HG02973 (cell line): ENCODE measurements around the gene GPR62.
"Not testable (repeated sequence)": the region's sequence is repeated elsewhere in the genome, so short reads cannot be mapped to it uniquely, and the experiment has no call there.

Experiments used
- ATAC-seq: cut with Tn5 transposase; IDR thresholded peaks from one replicate; pipeline ENCODE4 v1.9.1; 2021; ENCODE audit warnings: moderate library complexity; ENCODE audit not compliant: unreplicated experiment

Gene GPR62

DNA sequence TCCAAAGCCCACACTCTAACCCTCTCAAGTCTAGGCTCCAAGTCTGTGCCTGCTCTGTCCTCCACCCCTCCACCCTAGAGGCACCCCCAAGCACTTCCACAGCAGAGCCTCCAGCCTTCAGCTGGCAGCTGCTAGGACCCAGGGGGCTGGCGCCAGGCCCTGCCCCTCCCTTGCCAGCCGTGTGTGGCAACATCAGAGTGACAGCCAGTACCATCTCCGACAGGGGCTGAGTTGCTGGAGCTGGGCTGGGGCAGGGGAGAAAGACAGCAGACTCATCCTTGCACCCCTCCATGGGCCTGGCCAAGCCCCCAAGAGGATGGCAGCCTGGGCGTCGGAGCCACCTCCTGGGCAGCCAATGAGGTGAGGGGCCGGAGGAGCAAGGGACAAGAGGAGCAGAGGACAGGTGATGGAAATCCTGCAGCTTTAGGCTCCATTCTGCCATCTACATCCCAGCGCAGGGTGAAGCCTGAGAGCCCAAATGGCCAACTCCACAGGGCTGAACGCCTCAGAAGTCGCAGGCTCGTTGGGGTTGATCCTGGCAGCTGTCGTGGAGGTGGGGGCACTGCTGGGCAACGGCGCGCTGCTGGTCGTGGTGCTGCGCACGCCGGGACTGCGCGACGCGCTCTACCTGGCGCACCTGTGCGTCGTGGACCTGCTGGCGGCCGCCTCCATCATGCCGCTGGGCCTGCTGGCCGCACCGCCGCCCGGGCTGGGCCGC lies at the start of gene GPR62:
GPR62 (plus strand) TSS at position 207 of the 718 bp plus-strand sequence; CDS start at position 479, 272 bp downstream.
- no peak for ATAC-seq

DNA sequence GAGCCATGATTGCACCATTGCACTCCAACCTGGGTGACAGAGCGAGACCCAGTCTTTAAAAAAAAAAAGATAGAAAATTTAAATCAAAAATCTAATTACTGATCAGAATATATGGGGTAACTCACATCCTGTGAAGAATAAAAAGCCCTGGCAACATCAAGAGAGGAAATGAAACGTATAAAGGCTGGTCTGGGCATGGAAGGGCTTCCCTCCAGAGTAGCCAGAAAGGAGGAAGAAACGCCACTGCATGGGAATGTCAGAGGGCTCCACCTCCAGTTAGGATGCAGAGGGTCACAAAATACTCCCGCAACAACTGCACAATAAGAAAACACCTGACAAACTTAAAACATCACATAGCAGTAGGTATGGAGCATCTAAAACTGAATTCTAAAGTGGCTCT lies 47.2 kb upstream of the GPR62 start:
- no peak for ATAC-seq

- no peak for ATAC-seq
Measured at GRCh38 chr3:51916418-51916817, 38.8 kb upstream of the GPR62 start.

GRCh38 chr3:51921081-51921578 lies 34.1 kb upstream of the GPR62 start:
- ATAC-seq = no peak

GRCh38 chr3:51927061-51927977 lies 27.9 kb upstream of the GPR62 start:
- no peak for ATAC-seq

DNA sequence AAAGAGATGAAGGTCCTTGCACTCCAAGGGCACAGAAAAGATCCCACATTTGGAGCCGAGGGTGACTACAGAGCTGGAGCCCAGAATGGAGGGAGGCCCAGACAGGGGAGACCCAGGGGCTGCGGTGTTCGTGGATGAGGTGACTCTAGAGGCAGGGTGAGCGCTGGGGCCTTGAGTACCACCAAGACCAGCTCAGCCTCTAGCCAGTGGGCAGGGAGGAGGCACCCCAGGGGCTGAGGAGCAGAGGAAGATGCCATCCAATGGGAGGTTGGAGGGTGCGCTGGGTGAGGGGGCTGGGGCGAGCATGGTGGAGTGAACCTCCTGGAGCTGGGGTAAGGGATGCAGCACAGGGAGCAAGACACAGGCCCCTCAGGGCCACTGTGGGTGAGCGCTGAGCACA lies 26.7 kb upstream of the GPR62 start:
- no peak for ATAC-seq

GRCh38 chr3:51928981-51929380 lies 26.2 kb upstream of the GPR62 start:
- ATAC-seq = not testable (repeated sequence)

GRCh38 chr3:51929420-51930003 lies 25.7 kb upstream of the GPR62 start:
- ATAC-seq = no peak

- ATAC-seq = no peak
Measured at GRCh38 chr3:51930439-51930838, 24.7 kb upstream of the GPR62 start.

DNA sequence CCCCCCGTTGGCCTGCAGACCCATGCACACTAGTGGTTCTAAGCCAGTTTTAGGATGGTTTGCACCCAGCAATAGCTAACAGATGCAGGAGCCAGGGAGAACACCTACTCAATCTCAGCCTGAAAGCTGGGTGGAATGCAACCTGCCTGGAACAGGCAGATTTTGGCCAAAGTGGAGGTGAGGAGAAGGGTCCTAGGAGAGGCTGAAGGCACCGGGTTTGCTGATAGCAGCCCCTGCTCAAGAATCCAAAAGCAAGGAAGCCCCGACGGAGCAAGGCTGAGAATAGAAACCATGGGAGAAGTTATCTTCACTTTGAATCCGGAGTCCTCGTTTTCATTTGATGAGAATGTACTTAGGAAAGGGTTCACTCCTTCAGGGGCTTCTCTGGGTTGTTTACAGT lies 23.4 kb upstream of the GPR62 start:
- no peak for ATAC-seq

- ATAC-seq = no peak
Measured at GRCh38 chr3:51932471-51933370, 22.5 kb upstream of the GPR62 start.

GRCh38 chr3:51933471-51934138 lies 21.6 kb upstream of the GPR62 start:
- ATAC-seq = no peak

DNA sequence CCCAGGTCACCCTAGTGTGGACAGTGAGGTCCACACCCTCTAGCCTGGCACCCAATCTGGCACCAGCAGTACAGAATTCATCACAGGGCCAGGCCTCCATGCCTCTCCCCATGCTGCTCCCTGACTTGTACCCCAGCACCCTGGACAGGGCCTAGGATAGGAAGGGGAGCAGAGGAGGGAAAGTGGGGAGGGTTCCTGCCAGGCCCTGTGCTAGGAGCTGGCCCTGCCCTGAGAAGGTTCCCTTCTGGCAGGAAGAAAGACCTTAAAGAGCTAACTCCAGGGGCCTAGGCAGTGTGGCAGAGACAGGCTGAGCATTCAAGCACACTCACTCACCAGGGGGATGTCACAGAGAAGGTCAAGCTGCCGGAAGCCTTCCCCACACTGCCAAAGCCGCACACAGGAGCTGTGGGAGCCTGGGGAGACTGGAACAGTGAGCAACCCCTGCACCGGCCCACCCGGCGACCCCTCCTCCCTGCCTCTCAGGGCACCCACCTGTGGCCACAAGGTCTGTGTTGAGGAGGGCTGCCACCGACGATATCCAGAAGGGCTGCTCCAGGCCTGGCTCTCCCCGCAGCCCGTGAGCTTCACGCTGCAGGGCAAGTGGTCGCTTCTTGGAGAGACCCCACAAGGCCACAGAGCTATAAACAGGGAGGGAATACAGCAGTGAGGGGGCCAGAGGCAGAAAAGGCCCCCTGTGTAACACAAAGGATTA lies 20.9 kb upstream of the GPR62 start:
- ATAC-seq = no peak

DNA sequence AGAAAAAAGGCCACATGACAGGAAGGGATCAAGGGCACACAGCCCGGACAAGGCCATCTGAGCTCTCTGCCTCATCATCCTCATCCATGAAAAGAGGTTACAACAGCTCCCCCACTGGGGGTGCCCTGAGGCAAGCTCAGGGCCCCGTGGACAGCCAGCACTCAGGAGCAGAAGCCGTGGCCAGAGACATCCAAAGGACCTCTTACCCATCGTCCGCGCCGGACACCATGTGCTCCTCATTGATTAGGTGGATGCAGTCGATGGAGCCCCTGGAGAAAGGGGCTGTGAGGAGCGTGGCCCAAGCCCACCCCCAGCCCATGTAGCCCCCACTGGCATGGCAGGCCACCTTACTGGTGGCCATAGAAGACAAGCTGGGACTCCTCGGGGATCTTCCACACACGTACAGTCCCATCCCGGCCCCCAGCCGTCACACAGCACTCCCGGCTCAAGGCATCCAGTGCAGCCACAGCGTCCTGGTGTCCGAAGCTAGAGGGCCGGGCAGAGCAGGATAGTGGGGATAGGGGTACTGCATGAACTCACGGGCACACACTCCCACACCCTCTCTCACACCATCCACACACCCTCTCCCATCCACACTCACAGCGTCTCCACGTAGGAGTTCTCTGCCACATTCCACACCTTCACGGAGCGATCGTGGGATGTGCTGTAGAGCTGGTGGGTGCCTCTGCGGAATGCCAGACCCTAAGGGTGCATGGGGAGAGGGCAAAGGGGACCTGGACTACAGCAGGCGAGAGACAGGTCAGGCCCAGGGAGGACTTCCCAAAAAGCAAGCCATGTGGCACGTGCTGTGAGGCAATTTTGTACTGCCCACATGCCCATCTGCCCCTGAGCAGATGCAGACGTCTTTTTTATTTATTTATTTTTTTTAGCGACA lies 19.9 kb upstream of the GPR62 start:
- ATAC-seq = no peak

- ATAC-seq = no peak
Measured at GRCh38 chr3:51935886-51936755, 19.1 kb upstream of the GPR62 start.

DNA sequence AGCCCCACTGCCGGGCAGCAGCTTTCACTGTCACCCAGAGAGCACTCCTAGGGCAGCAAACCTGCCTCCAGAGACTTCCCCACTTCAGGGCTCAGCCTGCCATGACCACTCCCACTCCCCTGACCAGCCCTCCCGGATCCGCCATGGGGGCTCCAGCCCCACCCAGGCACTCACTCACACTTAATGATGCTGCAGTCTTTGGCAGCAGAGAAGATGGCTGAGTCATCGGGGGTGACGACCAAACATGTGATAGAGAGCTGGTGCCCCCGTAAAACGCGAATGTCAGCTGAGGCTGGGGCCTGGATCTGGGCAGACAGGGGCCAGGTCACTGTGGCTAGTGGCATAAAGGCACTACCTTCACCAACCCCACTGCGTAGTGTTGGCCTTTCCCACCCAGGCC lies 18.2 kb upstream of the GPR62 start:
- no peak for ATAC-seq
